Epithelial cell of alveolus of lung (primary cell): ENCODE results near the gene ZNF841. TPM values are rescaled to one million over a fixed set of nuclear protein-coding genes. Genes with fewer than 3 reads are reported as not detected.

Source experiments
- total RNA-seq: library from RNA; depleted of rRNA; stranded (reverse); fragments of >200 nt; gene quantifications from 2 replicates; pipeline ENCODE4 v1.2.1, GENCODE V29; 2015

The ZNF841 gene
- 4.9 and 9.1 TPM in 2 replicates for total RNA-seq

DNA sequence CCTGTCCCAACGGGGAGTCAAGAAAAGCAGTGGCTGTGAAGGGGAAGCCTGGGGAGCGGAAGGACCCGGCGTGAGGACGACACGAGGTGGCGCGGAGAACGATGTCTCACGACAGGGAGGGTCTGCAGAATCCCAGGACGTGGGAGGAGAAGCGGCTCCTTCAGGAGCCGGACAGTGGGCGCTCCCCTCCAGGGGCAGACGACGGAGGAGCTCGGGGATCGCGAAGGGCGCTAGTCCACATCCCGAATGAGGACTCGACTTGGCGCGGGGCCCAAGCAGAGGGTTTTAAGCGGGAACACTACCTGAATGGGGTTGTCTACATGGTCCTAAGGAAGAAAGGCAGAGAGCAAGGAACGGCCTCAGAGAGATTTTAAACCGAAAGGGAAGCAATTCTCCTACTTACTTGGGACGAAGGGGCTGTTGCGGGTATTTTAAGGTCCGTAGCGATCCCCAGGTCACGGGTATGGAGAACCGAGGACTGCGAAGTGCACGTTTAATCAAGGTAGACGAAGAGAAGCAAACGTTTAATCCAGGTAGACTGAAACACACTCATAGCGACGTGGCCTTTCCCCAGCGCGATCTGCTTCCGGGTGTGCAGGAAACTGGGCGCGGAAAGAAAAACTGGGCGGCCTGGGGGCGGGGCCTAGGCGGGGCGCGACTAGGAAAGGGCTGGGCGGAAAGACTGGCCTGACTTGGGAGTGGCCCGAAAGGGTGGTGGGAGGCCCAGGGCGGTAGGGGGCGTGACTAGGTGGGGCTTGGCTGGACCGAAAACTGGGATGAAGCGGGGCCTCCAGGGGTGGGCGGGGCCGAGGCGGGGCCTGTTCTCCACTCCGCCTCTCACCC lies at the start of gene ZNF841:
ZNF841 (minus strand) TSS at position 594 of the 843 bp plus-strand sequence. CDS start 10,964 bp downstream, outside the sequence.

DNA sequence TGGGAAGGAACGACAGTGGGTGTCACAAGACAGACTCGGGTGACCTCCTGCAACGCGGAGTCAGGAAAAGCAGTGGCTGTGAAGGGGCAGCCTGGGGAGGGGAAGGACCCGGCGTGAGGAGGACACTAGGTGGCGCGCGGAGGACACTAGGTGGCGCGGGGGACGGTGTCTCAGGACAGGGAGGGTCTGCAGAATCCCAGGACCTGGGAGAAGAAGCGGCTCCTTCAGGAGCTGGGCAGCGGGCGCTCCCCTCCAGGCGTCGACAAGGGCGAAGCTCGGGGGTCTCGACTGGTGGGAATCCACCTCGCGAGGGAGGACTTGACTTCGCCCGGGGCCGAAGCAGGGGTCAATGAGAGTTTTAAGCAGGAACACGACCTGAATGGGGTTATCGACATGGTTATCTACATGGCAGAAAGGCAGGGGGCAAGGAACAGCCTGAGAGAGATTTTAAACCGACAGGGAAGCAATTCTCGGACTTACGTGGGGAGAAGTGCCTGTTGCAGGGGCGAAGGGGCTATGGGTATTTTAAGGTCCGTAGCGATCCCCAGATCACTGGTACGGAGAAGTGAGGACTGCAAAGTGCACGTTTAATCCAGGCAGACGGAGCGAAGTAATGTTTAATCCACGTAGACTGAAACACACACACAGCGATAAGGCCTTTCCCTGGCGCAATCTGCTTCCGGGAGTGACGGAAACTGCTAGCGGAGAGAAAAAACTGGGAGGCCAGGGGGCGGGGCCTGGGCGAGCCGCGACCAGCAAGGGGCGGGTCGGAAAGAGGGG lies 43.9 kb upstream of the ZNF841 start, which contains the start of gene ZNF616:
ZNF616 (minus strand) TSS at position 687 of the 780 bp plus-strand sequence. CDS start 9,426 bp downstream, outside the sequence.

DNA sequence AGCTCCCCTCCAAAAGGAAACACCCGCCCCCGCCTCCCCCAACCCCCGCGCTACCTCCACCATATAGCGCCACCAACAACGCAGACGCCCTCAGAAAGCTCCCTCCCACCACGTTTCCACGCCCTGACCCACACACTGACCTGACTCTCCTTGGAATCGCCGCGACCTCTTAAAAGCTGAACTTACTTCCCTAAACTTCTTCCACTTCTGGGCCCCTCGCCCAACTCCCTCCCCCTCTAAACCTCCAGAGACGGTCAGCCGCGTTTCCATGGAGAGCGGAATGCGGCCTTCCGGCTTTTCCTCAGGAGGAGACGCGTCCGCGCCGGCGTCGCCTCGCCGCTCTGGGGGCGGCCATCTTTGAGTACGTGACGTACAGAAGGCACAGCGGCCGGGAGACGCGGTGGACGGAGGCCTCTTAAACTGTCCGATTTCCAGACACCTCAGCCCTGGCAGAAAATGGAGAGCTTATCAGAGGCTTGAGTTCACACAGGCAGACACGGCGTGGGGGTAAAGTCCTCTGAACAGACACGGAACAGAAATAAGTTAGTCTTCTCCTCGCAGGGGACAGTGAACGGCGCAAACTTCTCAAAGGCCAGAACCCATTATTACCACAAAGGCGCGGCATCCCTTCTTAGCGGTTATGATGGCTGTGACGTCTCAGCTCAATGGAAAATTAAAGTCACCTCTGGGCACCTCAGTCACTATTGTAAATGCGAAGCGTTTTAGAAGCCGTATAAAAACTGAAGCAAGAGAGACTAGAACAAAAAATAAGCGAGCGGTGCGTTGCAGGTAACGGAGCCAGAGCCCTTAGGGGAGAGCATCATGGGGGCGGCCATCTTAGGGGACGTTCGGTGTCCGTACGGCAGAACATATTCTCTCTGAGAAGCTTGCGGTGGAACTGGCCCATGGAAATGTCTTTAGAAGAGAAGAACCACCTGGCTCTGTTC lies 46.7 kb downstream of the ZNF841 start, which contains the start of gene ZNF432:
ZNF432 (minus strand) TSS at position 284 of the 947 bp plus-strand sequence. CDS start 1,970 bp downstream, outside the sequence.

DNA sequence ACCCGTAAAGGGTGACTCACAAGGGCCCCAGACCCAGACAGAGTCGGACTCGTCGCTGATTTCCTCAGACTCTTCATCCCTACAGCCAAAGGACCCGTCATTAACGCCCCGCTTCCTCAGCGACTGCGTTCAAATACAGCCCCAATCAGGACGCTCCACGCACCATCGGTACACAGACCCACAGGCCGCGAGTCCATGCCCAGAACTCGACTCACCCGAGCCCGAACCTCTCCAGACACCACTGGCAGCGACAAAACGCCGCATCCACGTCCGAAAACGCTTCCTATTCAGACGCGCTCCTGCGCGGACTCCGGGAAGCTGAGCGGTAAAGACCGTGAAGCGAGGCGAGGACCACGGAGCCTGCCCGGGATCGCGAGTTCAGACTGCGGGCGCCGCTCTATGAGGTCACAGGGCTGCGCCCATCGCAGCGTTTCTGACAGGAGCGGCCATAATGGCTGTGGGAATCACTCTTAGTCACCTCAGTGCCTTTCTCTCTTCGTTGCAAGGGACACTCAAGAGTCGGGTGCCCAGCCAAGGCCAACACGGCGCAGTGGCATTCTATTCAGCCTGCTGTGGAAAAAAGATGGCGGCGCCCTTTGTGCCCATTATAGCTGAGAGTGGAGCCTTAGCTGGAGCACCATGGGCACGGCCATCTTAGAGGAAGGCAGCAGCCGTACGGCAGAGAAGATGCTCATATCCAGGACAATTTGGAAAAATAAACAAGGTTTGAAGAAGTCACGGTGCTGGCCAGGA lies 67.4 kb downstream of the ZNF841 start, which contains the start of gene ZNF614:
ZNF614 (minus strand) TSS at position 353 of the 753 bp plus-strand sequence. CDS start 2,634 bp downstream, outside the sequence.

Other genes with a start within 250 kb of the ZNF841 start
- 1.9 and 9.2 TPM in 2 replicates for gene ZNF577, start 207.8 kb downstream of the ZNF841 start, total RNA-seq
- gene ZNF649, start 190.7 kb downstream of the ZNF841 start, total RNA-seq: 5.4 and 7.7 TPM in 2 replicates
- 3.0 and 4.9 TPM in 2 replicates for gene ZNF613, start 168.3 kb downstream of the ZNF841 start, total RNA-seq
- gene ZNF350, start 108.9 kb downstream of the ZNF841 start, total RNA-seq: 4.0 and 11.0 TPM in 2 replicates
- 2.8 and 12.5 TPM in 2 replicates for gene ZNF615, start 87.6 kb downstream of the ZNF841 start, total RNA-seq
- 7.0 and 10.0 TPM in 2 replicates for gene ZNF614, start 67.4 kb downstream of the ZNF841 start, total RNA-seq
- gene ZNF432, start 46.9 kb downstream of the ZNF841 start, total RNA-seq: 3.6 and 10.6 TPM in 2 replicates
- 5.9 and 11.8 TPM in 2 replicates for gene ZNF616, start 44.2 kb upstream of the ZNF841 start, total RNA-seq
- gene ZNF836, start 75.9 kb upstream of the ZNF841 start, total RNA-seq: 2.7 and 6.0 TPM in 2 replicates
- 231 and 295 TPM in 2 replicates for gene PPP2R1A, start 94.3 kb upstream of the ZNF841 start, total RNA-seq
- gene ZNF766, start 173.8 kb upstream of the ZNF841 start, total RNA-seq: 5.8 and 9.1 TPM in 2 replicates
- 2.5 and 12.2 TPM in 2 replicates for gene ZNF480, start 201.4 kb upstream of the ZNF841 start, total RNA-seq
- gene ZNF610, start 240.5 kb upstream of the ZNF841 start, total RNA-seq: 1.4 and 13.9 TPM in 2 replicates